HG02943 (cell line): ENCODE data around the gene GRHL3.

Experiments
- ATAC-seq: cut with Tn5 transposase; IDR thresholded peaks from one replicate; pipeline ENCODE4 v1.9.1; 2021; ENCODE audit warnings: mild to moderate bottlenecking, low read depth, moderate library complexity; ENCODE audit not compliant: unreplicated experiment

The GRHL3 gene

DNA sequence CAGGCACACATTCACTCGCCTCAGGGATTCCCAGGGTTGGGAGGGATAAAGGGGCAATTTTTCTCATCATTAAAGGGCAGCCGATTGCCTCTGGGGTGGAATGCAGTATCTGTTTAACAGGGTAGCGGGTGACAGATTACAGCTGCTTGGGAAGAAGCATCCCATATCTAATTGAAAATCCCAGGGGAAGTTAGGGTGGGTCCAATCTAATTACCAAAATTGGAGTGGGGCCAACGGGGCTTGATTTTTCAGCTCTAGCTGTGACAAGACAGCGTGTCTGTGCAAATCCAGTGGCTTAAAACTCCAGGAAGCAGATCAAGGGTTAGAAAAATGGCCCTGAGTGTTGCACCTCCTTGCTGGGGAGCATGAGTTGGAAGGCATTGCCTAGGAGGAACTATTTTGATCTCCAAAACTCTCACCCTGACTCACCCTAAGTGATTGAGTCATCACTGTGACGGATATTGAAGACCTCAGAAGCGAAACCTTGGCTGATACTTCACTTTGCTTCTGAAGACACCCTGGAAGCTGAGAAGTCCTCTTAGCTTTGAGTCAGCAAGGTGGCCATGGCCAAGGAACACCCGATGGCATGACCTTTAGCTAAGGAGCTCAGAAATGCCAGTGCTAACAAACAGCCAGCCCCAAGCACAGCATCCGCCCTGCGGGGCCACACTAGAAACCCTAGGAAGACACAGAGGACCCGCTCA is 46.0 kb downstream of the GRHL3 start:
- ATAC-seq = no peak

- ATAC-seq = no peak
Measured at GRCh38 chr1:24366707-24367106, 47.5 kb downstream of the GRHL3 start.

DNA sequence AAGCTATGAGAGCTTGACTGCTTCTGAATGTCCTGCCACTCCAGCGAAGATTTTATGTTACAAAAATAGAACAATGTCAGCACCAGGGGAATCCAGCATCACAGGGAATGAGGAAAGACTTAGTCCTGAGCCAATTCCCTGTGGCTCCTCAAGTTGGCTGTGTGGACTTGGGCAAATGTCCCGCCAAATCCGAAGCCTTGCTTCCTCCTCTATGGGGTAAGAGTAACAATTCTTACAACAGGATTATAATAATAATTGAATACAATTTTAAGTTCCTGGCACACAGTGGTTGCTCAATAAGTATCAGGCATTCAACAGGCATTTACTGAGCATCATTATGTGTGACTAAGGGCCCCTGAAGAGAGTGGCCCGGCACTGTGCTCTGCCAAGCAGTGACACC is 50.0 kb downstream of the GRHL3 start:
- no peak for ATAC-seq

DNA sequence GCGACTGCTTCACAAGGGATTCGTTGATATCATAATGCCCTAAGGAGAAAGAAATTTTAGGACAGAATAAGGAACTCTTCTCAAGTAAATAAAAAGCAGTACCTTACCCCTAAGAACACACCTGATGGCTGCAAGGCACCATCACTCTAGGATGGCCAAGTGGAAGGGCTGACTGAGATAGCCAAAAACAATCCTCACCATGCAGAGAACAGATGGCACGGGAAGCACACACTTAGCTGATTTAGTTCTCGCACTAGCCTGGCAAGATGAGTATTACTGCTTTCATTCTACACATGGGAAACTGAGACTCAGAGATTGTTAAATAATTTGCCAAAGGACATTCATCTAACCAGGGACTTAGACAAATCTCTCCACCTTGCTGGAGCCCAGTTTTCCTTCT is 50.6 kb downstream of the GRHL3 start:
- ATAC-seq = no peak

DNA sequence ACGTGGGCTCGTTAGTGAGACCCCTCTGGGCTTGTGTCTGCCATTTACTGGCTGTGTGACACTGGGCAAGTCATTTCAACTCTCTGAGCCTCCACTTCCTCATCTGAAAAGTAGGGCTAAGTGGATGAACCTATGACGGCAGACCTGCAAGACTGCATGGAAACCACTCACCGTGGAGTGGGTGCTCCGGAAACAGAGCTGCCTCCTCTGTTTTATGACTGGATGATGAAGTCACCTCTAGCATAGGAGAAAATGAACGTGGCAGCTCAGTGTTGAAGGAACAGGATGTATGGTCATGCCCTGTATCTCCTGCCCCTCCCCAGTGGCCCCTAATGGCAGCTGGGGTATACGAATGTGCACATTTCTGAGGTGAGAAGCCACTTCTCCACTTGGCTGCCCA is 53.9 kb downstream of the GRHL3 start:
- no peak for ATAC-seq

DNA sequence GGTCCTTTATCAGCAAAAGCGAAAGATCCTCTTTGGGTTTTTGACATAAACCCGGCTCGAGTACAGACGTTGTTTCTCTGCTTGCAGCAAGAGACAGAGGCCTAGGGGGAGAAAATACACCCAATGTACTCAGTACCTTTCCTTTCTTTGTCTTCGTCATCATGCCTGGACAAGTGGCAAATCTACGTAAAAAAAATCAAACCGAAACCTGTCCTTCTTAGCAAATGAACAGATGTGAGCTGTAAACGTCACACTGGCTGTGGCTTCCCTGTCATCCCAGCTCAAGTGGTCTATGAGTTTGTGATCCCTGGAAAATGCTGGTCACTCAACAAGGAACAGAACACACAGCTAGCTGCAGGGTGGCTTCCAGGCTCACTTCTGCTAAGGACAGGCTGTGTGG is 54.6 kb downstream of the GRHL3 start:
- no peak for ATAC-seq

- no peak for ATAC-seq
Measured at GRCh38 chr1:24374891-24375786, 56.0 kb downstream of the GRHL3 start.

- no peak for ATAC-seq
Measured at GRCh38 chr1:24379733-24380315, 60.7 kb downstream of the GRHL3 start.

- ATAC-seq = no peak
Measured at GRCh38 chr1:24380508-24380907, 61.4 kb downstream of the GRHL3 start.

- no peak for ATAC-seq
Measured at GRCh38 chr1:24381256-24381655, 62.1 kb downstream of the GRHL3 start.

DNA sequence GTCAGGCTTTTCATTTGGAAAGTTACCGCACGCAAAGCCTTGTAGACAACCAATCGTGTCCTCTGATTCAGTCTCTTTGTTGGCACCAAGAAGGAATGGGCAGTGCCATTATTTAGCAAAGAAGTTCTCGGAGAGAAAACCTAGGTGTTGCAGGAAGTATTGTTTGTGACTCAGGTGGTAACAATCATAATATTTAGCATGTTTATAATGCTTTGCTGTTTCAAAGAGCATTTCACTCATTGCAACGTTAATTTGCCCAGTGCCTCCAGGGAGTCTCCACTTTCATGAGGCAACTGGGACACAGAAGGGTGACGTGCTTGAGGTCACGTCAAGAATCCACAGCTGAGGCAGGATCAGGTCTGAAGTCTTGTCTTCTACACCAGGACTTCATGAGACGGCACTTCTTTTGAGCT is 63.0 kb downstream of the GRHL3 start:
- ATAC-seq = no peak

GRCh38 chr1:24383381-24383940 is 64.3 kb downstream of the GRHL3 start:
- no peak for ATAC-seq

GRCh38 chr1:24384251-24385090 is 65.3 kb downstream of the GRHL3 start:
- ATAC-seq = no peak

- ATAC-seq = no peak
Measured at GRCh38 chr1:24385160-24385940, 66.2 kb downstream of the GRHL3 start.

DNA sequence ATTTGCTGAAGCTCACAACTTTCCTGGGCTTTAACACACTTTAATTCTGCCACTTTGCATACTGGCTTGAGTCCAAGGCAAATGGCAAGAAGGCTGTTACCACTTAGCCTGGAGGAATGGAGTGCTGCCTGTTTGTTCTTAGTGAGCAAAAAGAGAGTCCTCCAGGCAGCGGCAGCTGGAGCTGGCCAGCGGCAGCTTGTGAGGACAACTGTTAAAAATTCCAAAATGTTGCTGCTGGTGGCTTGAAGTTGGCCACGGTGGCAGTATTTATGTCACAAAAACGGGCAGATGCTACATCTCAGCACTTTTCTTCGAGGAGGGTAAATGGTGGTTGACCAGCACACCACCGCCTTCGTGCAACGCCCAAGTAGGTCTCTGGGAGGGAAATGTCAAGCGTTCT is 67.1 kb downstream of the GRHL3 start:
- ATAC-seq = no peak

GRCh38 chr1:24386931-24387330 is 67.8 kb downstream of the GRHL3 start:
- ATAC-seq = no peak

GRCh38 chr1:24387636-24388175 is 68.5 kb downstream of the GRHL3 start:
- ATAC-seq = no peak

DNA sequence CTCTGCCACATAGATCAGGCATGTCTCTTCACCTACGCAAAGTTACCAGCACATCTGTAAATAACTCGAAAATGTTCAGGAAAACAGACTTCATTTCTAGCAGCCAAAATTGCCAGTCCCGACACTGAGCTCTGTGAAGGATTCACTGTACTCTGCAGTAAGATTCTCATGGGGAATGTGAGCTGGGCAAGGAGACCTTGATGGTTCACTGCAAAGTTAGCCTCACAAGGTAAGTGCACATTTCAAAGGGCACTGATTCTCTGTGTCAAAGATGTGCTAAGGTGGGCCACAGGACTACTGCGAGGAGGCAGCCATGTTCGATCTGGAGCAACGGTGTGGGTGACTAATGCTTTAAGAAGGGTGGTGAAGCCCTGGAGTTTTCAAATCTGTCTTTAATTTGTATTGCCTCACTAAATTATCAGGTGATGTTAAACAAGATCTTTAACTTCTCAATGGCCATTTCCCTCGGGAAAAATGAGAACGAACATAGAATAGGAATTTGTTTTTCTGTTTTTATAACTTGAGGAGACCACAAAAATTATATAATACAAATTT is 69.3 kb downstream of the GRHL3 start:
- ATAC-seq = no peak

- no peak for ATAC-seq
Measured at GRCh38 chr1:24389231-24389678, 70.1 kb downstream of the GRHL3 start.
